Measurements from ENCODE around the gene WFDC2. TPM values are rescaled to one million over a fixed set of nuclear protein-coding genes. Genes with fewer than 3 reads are reported as not detected.
A peak's percentile ranks its signal among the peaks of the same experiment; 100 is the strongest.

WFDC2 gene
- total and polyA plus RNA-seq, 10 of the 15 experiments (the other 5 are each of a cell fraction or from before 2014, with no cell fraction given), result 0.13 TPM; not detected in 9

GRCh38 chr20:45456632-45457031 is 12.9 kb upstream of the WFDC2 start (continued):
- TF ChIP-seq E2F4 (IDR thresholded peaks at IDR 0.05; ENCODE audit: low read depth, low read length), result no peak
- no peak for TF ChIP-seq POU2F2 (IDR thresholded peaks at IDR 0.05; ENCODE audit: borderline replicate concordance, low read depth, low read length)
- TF ChIP-seq CHD1 (IDR thresholded peaks at IDR 0.05; ENCODE audit: low read depth, low read length), result no peak
- TF ChIP-seq CREM (IDR thresholded peaks at IDR 0.05; ENCODE audit: low read depth), result no peak
- peak; percentile 58; the same call in 1 of the 2 replicates for TF ChIP-seq SMC3 (IDR thresholded peaks at IDR 0.05; ENCODE audit: borderline replicate concordance, low read length)
- no peak for TF ChIP-seq ZNF274 (IDR thresholded peaks at IDR 0.05; ENCODE audit: insufficient read depth, insufficient read length)
- TF ChIP-seq RAD21 (IDR thresholded peaks at IDR 0.05; ENCODE audit: insufficient read depth, low read depth, low read length), result peak; percentile 27
- no peak for TF ChIP-seq JUNB (IDR thresholded peaks at IDR 0.05)
- TF ChIP-seq ELK1 (IDR thresholded peaks at IDR 0.05; ENCODE audit: low read depth, low read length), result no peak
- TF ChIP-seq RFX5 (IDR thresholded peaks at IDR 0.05; ENCODE audit: low read depth, low read length), result no peak
- TF ChIP-seq TCF7 (IDR thresholded peaks at IDR 0.05; ENCODE audit: borderline replicate concordance), result no peak
- no peak for TF ChIP-seq IKZF2 (IDR thresholded peaks at IDR 0.05)

- no peak overlapping the region for H3K9ac ChIP-seq (ENCODE audit: control insufficient read depth, insufficient read depth, low read length)
- DNase-seq (ENCODE audit: low read depth, low spot score) (no peak), FAIRE-seq (no peak), ATAC-seq (no peak)
- in situ Hi-C loops (cut with MboI) (loop anchor here (5.0 kb wide), 1 partner anchor 313 kb away; no protein-coding TSS in a partner anchor), intact Hi-C loops (cut with micrococcal nuclease; ENCODE audit: unreplicated experiment) (no loop called here)
- peaks cover 0 to 5% of the 10 kb centered on the region in 2 experiments; a peak in 3 of 4 replicates for H3K27me3 ChIP-seq (replicated peaks in 1 of 2; ENCODE audit: control insufficient read depth in 2 of 2, insufficient read depth in 2 of 2, low read length in 1 of 2)
- no peaks in the 10 kb centered on the region for H3K4me1 ChIP-seq (ENCODE audit: control insufficient read depth, insufficient read depth, low read length)
- no peak overlapping the region for H3K4me3 ChIP-seq
- POLR2A ChIA-PET, result no interaction called here
- H3K4me2 ChIP-seq (ENCODE audit: control insufficient read depth, insufficient read depth), result no peak overlapping the region
- no peaks in the 10 kb centered on the region for H3K36me3 ChIP-seq (ENCODE audit: control insufficient read depth in 2 of 2, insufficient read depth in 2 of 2, low read length in 1 of 2)
- no peaks in the 10 kb centered on the region for H3K9me3 ChIP-seq (replicated peaks; ENCODE audit: control insufficient read depth, insufficient read depth, low read length)
- no peaks in the 10 kb centered on the region for H4K20me1 ChIP-seq (ENCODE audit: control insufficient read depth, insufficient read depth)
- no peak overlapping the region for H3K27ac ChIP-seq (ENCODE audit: control insufficient read depth, insufficient read depth)
- CTCF ChIA-PET, result interaction anchor here (1.0 to 2.7 kb wide), 8 partner anchors 9 to 311 kb away, joined by 3 to 18 read pairs (median 4); partner anchors contain the start of gene SYS1
- no peak overlapping the region for H2AFZ ChIP-seq (ENCODE audit: control insufficient read depth, low read depth, low read length)
- no peaks in the 10 kb centered on the region for H3K79me2 ChIP-seq (ENCODE audit: control insufficient read depth, insufficient read depth, low read length)
- 39% methylated on average over 5 of the region's 5 CpGs for WGBS (ENCODE audit: insufficient coverage, insufficient replicate concordance, low lambda C conversion rate, missing lambda C conversion rate)
- RAD21 ChIA-PET (ENCODE audit: unreplicated experiment), result no interaction called here
- no TSS peak for BruUV-seq (replicated peaks)
- SMC1A ChIA-PET (ENCODE audit: uncharacterized antibody, unreplicated experiment), result interaction anchor here (1.2 to 2.5 kb wide), 2 partner anchors 90 to 311 kb away, joined by 5 to 8 read pairs; no protein-coding TSS in a partner anchor
- TF ChIP-seq IRF5 (IDR thresholded peaks at IDR 0.05; ENCODE audit: borderline replicate concordance) (no peak), RELB (IDR thresholded peaks at IDR 0.05; ENCODE audit: low read depth) (no peak), FOXM1 (IDR thresholded peaks at IDR 0.05; ENCODE audit: low read depth, low read length) (no peak), CTCF (IDR thresholded peaks at IDR 0.05 in 2 of 3, conservative IDR thresholded peaks at IDR 0.05 in 1 of 3; ENCODE audit: control insufficient read depth in 2 of 3, extremely low read depth in 1 of 3, insufficient read depth in 1 of 3, low read depth in 3 of 3, low read length in 3 of 3) (0 out of 6 replicates have a peak, but pooled peaks of 1 of the 3 experiments have one; percentile 6)
Observed at GRCh38 chr20:45459606-45460005, 9.9 kb upstream of the WFDC2 start.
